Mesothelial cell of epicardium (in vitro differentiated cells): Measurements from ENCODE around the gene ADGRV1. TPM values are rescaled to one million over a fixed set of nuclear protein-coding genes. Genes with fewer than 3 reads are reported as not detected.

ENCODE experiments used
- DNase-seq, 2 experiments: peaks; one replicate each; pipeline ENCODE4 v3.0.0; 2021; ENCODE audit warnings: low spot score in 2 of 2; ENCODE audit not compliant: unreplicated experiment in 2 of 2
- H3K27ac Mint-ChIP-seq: 2 replicates; pipeline ENCODE4 v1.8.0; 2021; ENCODE audit warnings: mixed read lengths
- H3K27me3 Mint-ChIP-seq: 2 replicates; pipeline ENCODE4 v1.8.0; 2021; ENCODE audit warnings: low read depth, mixed read lengths
- H3K36me3 Mint-ChIP-seq: 2 replicates; pipeline ENCODE4 v1.8.0; 2021; ENCODE audit warnings: mixed read lengths
- H3K4me1 Mint-ChIP-seq: 2 replicates; pipeline ENCODE4 v1.8.0; 2021; ENCODE audit warnings: mixed read lengths
- H3K4me3 Mint-ChIP-seq: 2 replicates; pipeline ENCODE4 v1.8.0; 2021; ENCODE audit warnings: mild to moderate bottlenecking, moderate library complexity, mixed read lengths
- H3K9me3 Mint-ChIP-seq: 2 replicates; pipeline ENCODE4 v1.8.0; 2021; ENCODE audit warnings: mixed read lengths
- CTCF ChIP-seq: fragments of 200-600 bp; sonication (generic); IDR thresholded peaks from one replicate; pipeline ENCODE4 v1.5.0; 2021; ENCODE audit warnings: antibody characterized with exemption; ENCODE audit not compliant: unreplicated experiment
- total RNA-seq: library from RNA; stranded (reverse); gene quantifications from 3 replicates; pipeline ENCODE4 v1.2.1, GENCODE V29; 2021

ADGRV1 gene
- total RNA-seq, 1 donor from 2014 or later: 25.4 TPM

DNA sequence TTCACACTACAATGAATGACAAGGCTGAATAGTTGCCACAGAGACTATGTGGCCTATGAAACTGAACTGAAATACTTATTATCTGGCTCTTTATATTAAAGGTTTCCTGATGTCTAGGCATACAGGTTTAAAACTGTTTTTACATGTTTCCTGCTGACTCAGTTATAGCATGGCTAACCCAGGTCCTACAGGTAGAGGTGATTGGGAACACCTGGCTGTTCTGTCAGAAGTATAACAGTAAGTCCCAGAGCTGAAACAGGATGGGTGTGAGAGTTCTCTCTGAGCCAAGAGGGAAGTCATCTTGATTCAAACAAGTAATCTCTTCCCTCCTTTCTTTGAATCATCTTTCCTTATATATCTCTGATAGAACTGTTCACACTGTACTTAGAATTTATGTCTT lies 4.9 kb upstream of the ADGRV1 start:
- no peak for DNase-seq
- no peak for TF ChIP-seq CTCF
- Mint-ChIP-seq H3K4me1 (peaks cover 10% of the 10 kb centered on the region), H3K4me3 (no peak overlapping the region), H3K9me3 (no peaks in the 10 kb centered on the region), H3K27me3 (peaks cover 72% of the 10 kb centered on the region), H3K36me3 (no peaks in the 10 kb centered on the region), H3K27ac (no peak overlapping the region)

- no peak overlapping the region for H3K4me3 Mint-ChIP-seq
Measured at GRCh38 chr5:90554358-90555006, 4.1 kb upstream of the ADGRV1 start.

GRCh38 chr5:90555666-90556065 lies 2.9 kb upstream of the ADGRV1 start:
- TF ChIP-seq CTCF: no peak
- H3K4me1 Mint-ChIP-seq: peaks cover 11% of the 10 kb centered on the region
- H3K27ac Mint-ChIP-seq: no peak overlapping the region
- no peak overlapping the region for H3K4me3 Mint-ChIP-seq
- H3K36me3 Mint-ChIP-seq: no peaks in the 10 kb centered on the region
- DNase-seq: no peak
- H3K27me3 Mint-ChIP-seq: peaks cover 78% of the 10 kb centered on the region
- no peaks in the 10 kb centered on the region for H3K9me3 Mint-ChIP-seq

More at GRCh38 chr5:90554358-90555006, 4.1 kb upstream of the ADGRV1 start:
- Mint-ChIP-seq H3K36me3 (no peaks in the 10 kb centered on the region), H3K27ac (no peak overlapping the region), H3K9me3 (no peaks in the 10 kb centered on the region), H3K4me1 (peaks cover 13% of the 10 kb centered on the region), H3K27me3 (peaks cover 76% of the 10 kb centered on the region)
- no peak for TF ChIP-seq CTCF
- no peak for DNase-seq

DNA sequence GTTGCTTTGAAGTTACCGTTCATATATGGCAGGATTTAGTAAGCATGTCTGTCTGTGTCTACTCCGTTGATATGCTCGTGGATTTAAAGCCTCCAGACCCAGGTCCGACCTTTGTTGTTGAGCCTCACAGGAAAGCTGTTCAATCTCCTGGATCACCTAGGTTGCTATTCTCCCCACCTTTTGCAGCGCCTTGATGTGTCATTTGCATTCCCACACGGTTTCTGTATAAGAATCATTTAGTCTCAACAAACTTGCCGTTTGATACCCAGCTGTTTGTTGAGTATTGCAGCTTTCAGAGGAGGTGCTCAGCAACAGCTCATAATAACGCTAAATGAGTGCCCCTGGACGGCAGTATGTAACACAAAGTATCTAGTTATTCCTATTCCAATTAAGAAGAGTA lies 1.2 kb upstream of the ADGRV1 start:
- Mint-ChIP-seq H3K4me1 (peaks cover 11% of the 10 kb centered on the region), H3K4me3 (peak overlapping the region; percentile 84), H3K27me3 (peaks cover 69% of the 10 kb centered on the region), H3K27ac (no peak overlapping the region), H3K36me3 (no peaks in the 10 kb centered on the region), H3K9me3 (no peaks in the 10 kb centered on the region)
- TF ChIP-seq CTCF: no peak
- no peak for DNase-seq

- TF ChIP-seq CTCF: no peak
- Mint-ChIP-seq H3K4me1 (peaks cover 11% of the 10 kb centered on the region), H3K36me3 (no peaks in the 10 kb centered on the region), H3K27me3 (peaks cover 64% of the 10 kb centered on the region), H3K9me3 (no peaks in the 10 kb centered on the region), H3K4me3 (peak overlapping the region; percentile 84), H3K27ac (no peak overlapping the region)
- DNase-seq: no peak
Measured at GRCh38 chr5:90557871-90558270, 726 bp upstream of the ADGRV1 start.

- H3K4me3 Mint-ChIP-seq: no peak overlapping the region
- H3K9me3 Mint-ChIP-seq: no peaks in the 10 kb centered on the region
- H3K27ac Mint-ChIP-seq: no peak overlapping the region
- TF ChIP-seq CTCF: no peak
- H3K27me3 Mint-ChIP-seq: peaks cover 37% of the 10 kb centered on the region
- no peak for DNase-seq
- no peaks in the 10 kb centered on the region for H3K36me3 Mint-ChIP-seq
- peaks cover 11% of the 10 kb centered on the region for H3K4me1 Mint-ChIP-seq
Measured at GRCh38 chr5:90560771-90561170, 2.2 kb downstream of the ADGRV1 start.
